Measurements from ENCODE around the gene OPRL1. TPM values are rescaled to one million over a fixed set of nuclear protein-coding genes. Genes with fewer than 3 reads are reported as not detected.

OPRL1 gene
- total RNA-seq, 1 experiment from 2014 or later, result 0.59 TPM

GRCh38 chr20:64073476-64074183 lies 6.3 kb upstream of the OPRL1 start:
- Mint-ChIP-seq H3K4me1 (ENCODE audit: low read depth, unreplicated experiment) (peaks cover 2% of the 10 kb centered on the region), H3K4me3 (ENCODE audit: unreplicated experiment) (no peak overlapping the region), H3K36me3 (ENCODE audit: insufficient read depth, unreplicated experiment) (peaks cover 17% of the 10 kb centered on the region), H3K9me3 (ENCODE audit: unreplicated experiment) (no peaks in the 10 kb centered on the region), H3K27ac (ENCODE audit: unreplicated experiment) (no peak overlapping the region), H3K27me3 (ENCODE audit: insufficient read depth, unreplicated experiment) (no peaks in the 10 kb centered on the region)
- Histone ChIP-seq H3K4me1 (peaks cover 7% of the 10 kb centered on the region), H3K36me3 (ENCODE audit: control insufficient read depth, insufficient read depth, low read length) (no peaks in the 10 kb centered on the region), H3K9me3 (no peaks in the 10 kb centered on the region), H3K4me3 (ENCODE audit: low read depth, low read length) (no peak overlapping the region), H3K27me3 (replicated peaks; ENCODE audit: control insufficient read depth, insufficient read depth, low read length) (no peaks in the 10 kb centered on the region)
- intact Hi-C loops (cut with micrococcal nuclease; ENCODE audit: unreplicated experiment), result no loop called here
- POLR2A ChIA-PET, result interaction anchor here (1.5 kb wide), 1 partner anchor 11 kb away, joined by 4 read pairs; the partner anchor contains the start of gene TCEA2
- CTCF ChIA-PET, result interaction anchor here (1.9 kb wide), 1 partner anchor 11 kb away, joined by 7 read pairs; the partner anchor contains the start of gene TCEA2
- no peak for TF ChIP-seq CTCF (IDR thresholded peaks at IDR 0.05; ENCODE audit: insufficient read depth in 1 of 2, low read depth in 1 of 2, low read length in 1 of 2, severe bottlenecking in 1 of 2, unreplicated experiment in 1 of 2)
- no peak for DNase-seq
- BruUV-seq (replicated peaks), result no TSS peak

- Histone ChIP-seq H3K9me3 (no peaks in the 10 kb centered on the region), H3K27me3 (replicated peaks; ENCODE audit: control insufficient read depth, insufficient read depth, low read length) (no peaks in the 10 kb centered on the region), H3K4me3 (ENCODE audit: low read depth, low read length) (no peak overlapping the region), H3K4me1 (peaks cover 10% of the 10 kb centered on the region), H3K36me3 (ENCODE audit: control insufficient read depth, insufficient read depth, low read length) (no peaks in the 10 kb centered on the region)
- H3K27ac Mint-ChIP-seq (ENCODE audit: unreplicated experiment), result no peak overlapping the region
- H3K4me3 Mint-ChIP-seq (ENCODE audit: unreplicated experiment), result no peak overlapping the region
- intact Hi-C loops (cut with micrococcal nuclease; ENCODE audit: unreplicated experiment), result no loop called here
- ChIA-PET POLR2A (interaction anchor here (1.5 kb wide), 1 partner anchor 12 kb away, joined by 4 read pairs; the partner anchor contains the start of gene TCEA2), CTCF (interaction anchor here (1.9 kb wide), 1 partner anchor 12 kb away, joined by 7 read pairs; the partner anchor contains the start of gene TCEA2)
- no peak for TF ChIP-seq CTCF (IDR thresholded peaks at IDR 0.05; ENCODE audit: insufficient read depth in 1 of 2, low read depth in 1 of 2, low read length in 1 of 2, severe bottlenecking in 1 of 2, unreplicated experiment in 1 of 2)
- no peaks in the 10 kb centered on the region for H3K27me3 Mint-ChIP-seq (ENCODE audit: insufficient read depth, unreplicated experiment)
- DNase-seq, result no peak
- no peaks in the 10 kb centered on the region for H3K9me3 Mint-ChIP-seq (ENCODE audit: unreplicated experiment)
- no TSS peak for BruUV-seq (replicated peaks)
- peaks cover 8% of the 10 kb centered on the region for H3K4me1 Mint-ChIP-seq (ENCODE audit: low read depth, unreplicated experiment)
- H3K36me3 Mint-ChIP-seq (ENCODE audit: insufficient read depth, unreplicated experiment), result peaks cover 17% of the 10 kb centered on the region
These were observed 5.6 kb upstream of the OPRL1 start for GRCh38 chr20:64074184-64074789.

GRCh38 chr20:64074963-64075362 lies 4.9 kb upstream of the OPRL1 start:
- POLR2A ChIA-PET, result interaction anchor here (0.6 kb wide), 1 partner anchor 1213 kb away, joined by 3 read pairs; the partner anchor contains the start of gene TCFL5

More at GRCh38 chr20:64074963-64075362, 4.9 kb upstream of the OPRL1 start:
- CTCF ChIA-PET, result interaction anchor here (0.7 to 1.9 kb wide), 2 partner anchors 12 to 537 kb away, joined by 7 read pairs; partner anchors contain the start of gene TCEA2
- intact Hi-C loops (cut with micrococcal nuclease; ENCODE audit: unreplicated experiment), result no loop called here
- H3K4me1 Mint-ChIP-seq (ENCODE audit: low read depth, unreplicated experiment), result peaks cover 8% of the 10 kb centered on the region
- no peak overlapping the region for H3K27ac Mint-ChIP-seq (ENCODE audit: unreplicated experiment)
- no peaks in the 10 kb centered on the region for H3K9me3 ChIP-seq
- no peak for TF ChIP-seq CTCF (IDR thresholded peaks at IDR 0.05; ENCODE audit: insufficient read depth in 1 of 2, low read depth in 1 of 2, low read length in 1 of 2, severe bottlenecking in 1 of 2, unreplicated experiment in 1 of 2)
- peaks cover 11% of the 10 kb centered on the region for H3K36me3 Mint-ChIP-seq (ENCODE audit: insufficient read depth, unreplicated experiment)
- no TSS peak for BruUV-seq (replicated peaks)
- H3K4me3 ChIP-seq (ENCODE audit: low read depth, low read length), result no peak overlapping the region
- H3K4me3 Mint-ChIP-seq (ENCODE audit: unreplicated experiment), result no peak overlapping the region
- H3K36me3 ChIP-seq (ENCODE audit: control insufficient read depth, insufficient read depth, low read length), result no peaks in the 10 kb centered on the region
- DNase-seq, result no peak
- peaks cover 10% of the 10 kb centered on the region for H3K4me1 ChIP-seq
- no peaks in the 10 kb centered on the region for H3K9me3 Mint-ChIP-seq (ENCODE audit: unreplicated experiment)
- no peaks in the 10 kb centered on the region for H3K27me3 Mint-ChIP-seq (ENCODE audit: insufficient read depth, unreplicated experiment)
- no peaks in the 10 kb centered on the region for H3K27me3 ChIP-seq (replicated peaks; ENCODE audit: control insufficient read depth, insufficient read depth, low read length)

Measured in Caco-2 (cell line).